WTC11 (cell line): ENCODE data around the gene USP34. TPM values are rescaled to one million over a fixed set of nuclear protein-coding genes. Genes with fewer than 3 reads are reported as not detected.

Experiments used
- ATAC-seq: fragments of 200-7000 bp; cut with Tn5 transposase; 2 replicates; pipeline ENCODE4 v1.10.0; 2021; ENCODE audit warnings: mild to moderate bottlenecking, moderate library complexity
- CTCF ChIA-PET: fragments of 300-600 bp; sonication (Branson Sonifier 250); formaldehyde crosslinking; loops from one replicate; lab custom pipeline; 2021; ENCODE audit warnings: antibody characterized with exemption; lab: Charles Lee
- POLR2A ChIA-PET: fragments of 350-600 bp; sonication (Branson Sonifier 250); formaldehyde crosslinking; loops from one replicate; lab custom pipeline; 2021; ENCODE audit warnings: antibody characterized with exemption; lab: Charles Lee
- DNase-seq: peaks from one replicate; pipeline ENCODE4 v3.0.0; 2021; ENCODE audit warnings: low spot score
- H3K27ac Mint-ChIP-seq: 2 replicates; pipeline ENCODE4 v1.8.0; 2021; ENCODE audit warnings: mixed read lengths
- H3K27me3 Mint-ChIP-seq: 2 replicates; pipeline ENCODE4 v1.8.0; 2021; ENCODE audit warnings: low read depth, mild to moderate bottlenecking, moderate library complexity, mixed read lengths
- H3K36me3 Mint-ChIP-seq: 2 replicates; pipeline ENCODE4 v1.8.0; 2021; ENCODE audit warnings: mixed read lengths
- H3K4me1 Mint-ChIP-seq: 2 replicates; pipeline ENCODE4 v1.8.0; 2022; ENCODE audit warnings: mixed read lengths
- H3K4me3 Mint-ChIP-seq: 2 replicates; pipeline ENCODE4 v1.8.0; 2021; ENCODE audit warnings: mild to moderate bottlenecking, moderate library complexity, mixed read lengths
- H3K9me3 Mint-ChIP-seq: 2 replicates; pipeline ENCODE4 v1.8.0; 2021; ENCODE audit warnings: mixed read lengths
- ATF3 ChIP-seq: sonication (generic); formaldehyde crosslinking; conservative IDR thresholded peaks from 2 replicates; pipeline ENCODE4 v1.8.1; 2022; ENCODE audit warnings: mild to moderate bottlenecking, missing genetic modification reagents
- CREM ChIP-seq: sonication (generic); formaldehyde crosslinking; IDR thresholded peaks from 2 replicates; pipeline ENCODE4 v1.8.1; 2022; ENCODE audit warnings: mild to moderate bottlenecking, missing genetic modification reagents, moderate library complexity
- FOXK1 ChIP-seq: sonication (generic); formaldehyde crosslinking; IDR thresholded peaks from 2 replicates; pipeline ENCODE4 v1.8.0; 2022; ENCODE audit warnings: mild to moderate bottlenecking, moderate library complexity, missing genetic modification reagents
- GABPB1 ChIP-seq: sonication (generic); formaldehyde crosslinking; IDR thresholded peaks from 2 replicates; pipeline ENCODE4 v1.8.1; 2023; ENCODE audit warnings: mild to moderate bottlenecking, missing genetic modification reagents
- IRF1 ChIP-seq: sonication (generic); formaldehyde crosslinking; IDR thresholded peaks from 2 replicates; pipeline ENCODE4 v1.8.0; 2023; ENCODE audit warnings: missing genetic modification reagents
- JAZF1 ChIP-seq: fragments of 250-450 bp; sonication (Bioruptor Pico); IDR thresholded peaks from 2 replicates; pipeline ENCODE4 v1.9.0; 2021; ENCODE audit warnings: moderate library complexity, mild to moderate bottlenecking, inconsistent platforms
- KAT7 ChIP-seq: sonication (generic); formaldehyde crosslinking; IDR thresholded peaks from 2 replicates; pipeline ENCODE4 v1.8.1; 2023; ENCODE audit warnings: missing genetic modification reagents, mild to moderate bottlenecking, borderline replicate concordance
- PRDM15 ChIP-seq: sonication (generic); formaldehyde crosslinking; IDR thresholded peaks from 2 replicates; pipeline ENCODE4 v1.8.0; 2022; ENCODE audit warnings: missing genetic modification reagents
- SMAD3 ChIP-seq: sonication (generic); formaldehyde crosslinking; IDR thresholded peaks from 2 replicates; pipeline ENCODE4 v1.8.0; 2022; ENCODE audit warnings: missing genetic modification reagents, mild to moderate bottlenecking, borderline replicate concordance
- STAT6 ChIP-seq: sonication (generic); formaldehyde crosslinking; conservative IDR thresholded peaks from 2 replicates; pipeline ENCODE4 v1.8.1; 2023; ENCODE audit warnings: mild to moderate bottlenecking, low read depth, missing genetic modification reagents, moderate library complexity
- TP53 ChIP-seq: sonication (generic); formaldehyde crosslinking; IDR thresholded peaks from 2 replicates; pipeline ENCODE4 v1.8.1; 2023; ENCODE audit warnings: mild to moderate bottlenecking, missing genetic modification reagents
- ZNF232 ChIP-seq: sonication (generic); formaldehyde crosslinking; IDR thresholded peaks from 2 replicates; pipeline ENCODE4 v1.8.0; 2022; ENCODE audit warnings: mild to moderate bottlenecking, missing genetic modification reagents
- ZNF317 ChIP-seq: sonication (generic); formaldehyde crosslinking; IDR thresholded peaks from 2 replicates; pipeline ENCODE4 v1.8.1; 2023; ENCODE audit warnings: low read depth, mild to moderate bottlenecking, moderate library complexity, missing genetic modification reagents, borderline replicate concordance
- ZNF396 ChIP-seq: fragments of 250-450 bp; sonication (Bioruptor Pico); IDR thresholded peaks from 2 replicates; pipeline ENCODE4 v1.8.0; 2021; ENCODE audit warnings: mild to moderate bottlenecking, moderate library complexity, borderline replicate concordance
- total RNA-seq: library from RNA; stranded (reverse); gene quantifications from 3 replicates; pipeline ENCODE4 v1.2.3, GENCODE V29; 2021
- TF ChIP-seq, protein P1 (sequence below): sonication (generic); formaldehyde crosslinking; IDR thresholded peaks from 2 replicates; pipeline ENCODE4 v1.8.0; 2022; ENCODE audit warnings: mild to moderate bottlenecking, missing genetic modification reagents
- TF ChIP-seq, protein P2 (sequence below): sonication (generic); formaldehyde crosslinking; IDR thresholded peaks from 2 replicates; pipeline ENCODE4 v1.8.1; 2022; ENCODE audit warnings: mild to moderate bottlenecking, missing genetic modification reagents, moderate library complexity, borderline replicate concordance
- TF ChIP-seq, protein P3 (sequence below): sonication (generic); formaldehyde crosslinking; IDR thresholded peaks from 2 replicates; pipeline ENCODE4 v1.8.1; 2022; ENCODE audit warnings: mild to moderate bottlenecking, moderate library complexity, missing genetic modification reagents
- TF ChIP-seq, protein P4 (sequence below): sonication (generic); formaldehyde crosslinking; IDR thresholded peaks from 2 replicates; pipeline ENCODE4 v1.8.1; 2023; ENCODE audit warnings: mild to moderate bottlenecking, moderate library complexity, missing genetic modification reagents
- TF ChIP-seq, protein P5 (sequence below): fragments of 250-450 bp; sonication (Bioruptor Pico); IDR thresholded peaks from 2 replicates; pipeline ENCODE4 v2.1.2; 2022; ENCODE audit warnings: mild to moderate bottlenecking, moderate library complexity

USP34 gene
- total RNA-seq, 1 experiment from 2014 or later = 92.3 TPM

GRCh38 chr2:61363580-61363979 is 107.3 kb downstream of the USP34 start (continued):
- TF ChIP-seq, protein P1, sequence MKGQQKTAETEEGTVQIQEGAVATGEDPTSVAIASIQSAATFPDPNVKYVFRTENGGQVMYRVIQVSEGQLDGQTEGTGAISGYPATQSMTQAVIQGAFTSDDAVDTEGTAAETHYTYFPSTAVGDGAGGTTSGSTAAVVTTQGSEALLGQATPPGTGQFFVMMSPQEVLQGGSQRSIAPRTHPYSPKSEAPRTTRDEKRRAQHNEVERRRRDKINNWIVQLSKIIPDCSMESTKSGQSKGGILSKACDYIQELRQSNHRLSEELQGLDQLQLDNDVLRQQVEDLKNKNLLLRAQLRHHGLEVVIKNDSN = no peak
- TF ChIP-seq ZNF317 (no peak), IRF1 (CRISPR knock-in tag) (no peak), ZNF396 (CRISPR knock-in tag) (no peak), CREM (CRISPR knock-in tag) (no peak)
- TF ChIP-seq, protein P2, sequence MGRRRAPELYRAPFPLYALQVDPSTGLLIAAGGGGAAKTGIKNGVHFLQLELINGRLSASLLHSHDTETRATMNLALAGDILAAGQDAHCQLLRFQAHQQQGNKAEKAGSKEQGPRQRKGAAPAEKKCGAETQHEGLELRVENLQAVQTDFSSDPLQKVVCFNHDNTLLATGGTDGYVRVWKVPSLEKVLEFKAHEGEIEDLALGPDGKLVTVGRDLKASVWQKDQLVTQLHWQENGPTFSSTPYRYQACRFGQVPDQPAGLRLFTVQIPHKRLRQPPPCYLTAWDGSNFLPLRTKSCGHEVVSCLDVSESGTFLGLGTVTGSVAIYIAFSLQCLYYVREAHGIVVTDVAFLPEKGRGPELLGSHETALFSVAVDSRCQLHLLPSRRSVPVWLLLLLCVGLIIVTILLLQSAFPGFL = no peak

DNA sequence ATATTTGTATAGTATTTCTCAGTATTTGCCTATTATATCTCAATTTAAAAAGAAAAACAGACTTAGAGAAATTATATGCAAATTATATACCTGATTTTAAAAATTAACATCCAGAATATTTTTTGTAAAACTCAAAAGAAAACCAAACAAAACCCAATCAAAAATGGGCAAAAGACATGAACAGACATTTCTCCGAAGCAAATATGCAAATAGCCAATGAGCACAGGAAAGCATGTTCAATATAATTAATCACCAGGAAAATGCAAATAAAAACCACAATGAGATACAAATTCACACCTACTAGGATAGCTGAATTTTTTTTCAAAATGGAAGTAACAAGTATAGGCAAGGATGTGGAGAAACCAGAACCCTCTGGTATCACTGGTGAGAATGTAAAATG is 108.0 kb downstream of the USP34 start:
- no peaks in the 10 kb centered on the region for H3K4me1 Mint-ChIP-seq
- ChIA-PET POLR2A (no interaction called here), CTCF (no interaction called here)
- no peak overlapping the region for H3K4me3 Mint-ChIP-seq
- no peaks in the 10 kb centered on the region for H3K27me3 Mint-ChIP-seq
- DNase-seq (no peak), ATAC-seq (no peak)
- peaks cover 35% of the 10 kb centered on the region for H3K36me3 Mint-ChIP-seq
- no peak overlapping the region for H3K27ac Mint-ChIP-seq
- no peaks in the 10 kb centered on the region for H3K9me3 Mint-ChIP-seq
- TF ChIP-seq, protein P3, sequence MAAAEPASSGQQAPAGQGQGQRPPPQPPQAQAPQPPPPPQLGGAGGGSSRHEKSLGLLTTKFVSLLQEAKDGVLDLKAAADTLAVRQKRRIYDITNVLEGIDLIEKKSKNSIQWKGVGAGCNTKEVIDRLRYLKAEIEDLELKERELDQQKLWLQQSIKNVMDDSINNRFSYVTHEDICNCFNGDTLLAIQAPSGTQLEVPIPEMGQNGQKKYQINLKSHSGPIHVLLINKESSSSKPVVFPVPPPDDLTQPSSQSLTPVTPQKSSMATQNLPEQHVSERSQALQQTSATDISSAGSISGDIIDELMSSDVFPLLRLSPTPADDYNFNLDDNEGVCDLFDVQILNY = no peak
- TF ChIP-seq SMAD3 (CRISPR knock-in tag) (no peak), ATF3 (CRISPR knock-in tag) (no peak), GABPB1 (CRISPR knock-in tag) (no peak), JAZF1 (CRISPR knock-in tag) (no peak), STAT6 (no peak), ZNF232 (no peak), FOXK1 (no peak), PRDM15 (CRISPR knock-in tag) (no peak), TP53 (CRISPR knock-in tag) (no peak), KAT7 (no peak)
- TF ChIP-seq, protein P4, sequence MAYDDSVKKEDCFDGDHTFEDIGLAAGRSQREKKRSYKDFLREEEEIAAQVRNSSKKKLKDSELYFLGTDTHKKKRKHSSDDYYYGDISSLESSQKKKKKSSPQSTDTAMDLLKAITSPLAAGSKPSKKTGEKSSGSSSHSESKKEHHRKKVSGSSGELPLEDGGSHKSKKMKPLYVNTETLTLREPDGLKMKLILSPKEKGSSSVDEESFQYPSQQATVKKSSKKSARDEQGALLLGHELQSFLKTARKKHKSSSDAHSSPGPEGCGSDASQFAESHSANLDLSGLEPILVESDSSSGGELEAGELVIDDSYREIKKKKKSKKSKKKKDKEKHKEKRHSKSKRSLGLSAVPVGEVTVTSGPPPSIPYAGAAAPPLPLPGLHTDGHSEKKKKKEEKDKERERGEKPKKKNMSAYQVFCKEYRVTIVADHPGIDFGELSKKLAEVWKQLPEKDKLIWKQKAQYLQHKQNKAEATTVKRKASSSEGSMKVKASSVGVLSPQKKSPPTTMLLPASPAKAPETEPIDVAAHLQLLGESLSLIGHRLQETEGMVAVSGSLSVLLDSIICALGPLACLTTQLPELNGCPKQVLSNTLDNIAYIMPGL = no peak
- TF ChIP-seq, protein P5, sequence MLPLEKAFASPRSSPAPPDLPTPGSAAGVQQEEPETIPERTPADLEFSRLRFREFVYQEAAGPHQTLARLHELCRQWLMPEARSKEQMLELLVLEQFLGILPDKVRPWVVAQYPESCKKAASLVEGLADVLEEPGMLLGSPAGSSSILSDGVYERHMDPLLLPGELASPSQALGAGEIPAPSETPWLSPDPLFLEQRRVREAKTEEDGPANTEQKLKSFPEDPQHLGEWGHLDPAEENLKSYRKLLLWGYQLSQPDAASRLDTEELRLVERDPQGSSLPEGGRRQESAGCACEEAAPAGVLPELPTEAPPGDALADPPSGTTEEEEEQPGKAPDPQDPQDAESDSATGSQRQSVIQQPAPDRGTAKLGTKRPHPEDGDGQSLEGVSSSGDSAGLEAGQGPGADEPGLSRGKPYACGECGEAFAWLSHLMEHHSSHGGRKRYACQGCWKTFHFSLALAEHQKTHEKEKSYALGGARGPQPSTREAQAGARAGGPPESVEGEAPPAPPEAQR = no peak
